Measurements from ENCODE around the gene CCDC159.

DNA sequence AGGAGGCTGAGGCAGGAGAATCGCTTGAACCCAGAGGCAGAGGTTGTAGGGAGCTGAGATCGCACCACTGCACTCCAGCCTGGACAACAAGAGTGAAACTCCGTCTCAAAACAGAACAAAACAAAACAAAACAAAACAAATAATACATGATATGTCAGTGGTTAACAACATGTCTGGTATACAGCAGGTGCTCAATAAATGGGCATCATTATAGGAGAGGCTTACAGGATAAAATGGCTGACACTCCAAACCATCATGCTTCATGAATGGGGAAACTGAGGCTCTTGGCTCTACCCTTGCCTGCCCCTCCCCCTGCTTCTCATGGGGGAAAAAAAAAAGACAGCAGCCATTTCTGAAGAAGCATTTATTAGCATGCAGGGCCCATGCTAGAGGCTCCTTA is 3.9 kb upstream of the CCDC159 start:
- TF ChIP-seq EZH2 (IDR thresholded peaks at IDR 0.05; ENCODE audit: low read depth, unreplicated experiment) (no peak), CTCF (conservative IDR thresholded peaks at IDR 0.05; ENCODE audit: low read depth in 2 of 2) (no peak), EZH2phosphoT487 (IDR thresholded peaks at IDR 0.05; ENCODE audit: unreplicated experiment) (no peak), POLR2AphosphoS5 (IDR thresholded peaks at IDR 0.05; ENCODE audit: low read depth) (no peak), ZNF114 (CRISPR knock-in tag; IDR thresholded peaks at IDR 0.05) (no peak), ETS1 (IDR thresholded peaks at IDR 0.05) (no peak), CREB1 (CRISPR knock-in tag; IDR thresholded peaks at IDR 0.05; ENCODE audit: low read depth) (no peak), ZNF331 (CRISPR knock-in tag; IDR thresholded peaks at IDR 0.05; ENCODE audit: low read depth) (no peak)
- TF ChIP-seq, protein P1, sequence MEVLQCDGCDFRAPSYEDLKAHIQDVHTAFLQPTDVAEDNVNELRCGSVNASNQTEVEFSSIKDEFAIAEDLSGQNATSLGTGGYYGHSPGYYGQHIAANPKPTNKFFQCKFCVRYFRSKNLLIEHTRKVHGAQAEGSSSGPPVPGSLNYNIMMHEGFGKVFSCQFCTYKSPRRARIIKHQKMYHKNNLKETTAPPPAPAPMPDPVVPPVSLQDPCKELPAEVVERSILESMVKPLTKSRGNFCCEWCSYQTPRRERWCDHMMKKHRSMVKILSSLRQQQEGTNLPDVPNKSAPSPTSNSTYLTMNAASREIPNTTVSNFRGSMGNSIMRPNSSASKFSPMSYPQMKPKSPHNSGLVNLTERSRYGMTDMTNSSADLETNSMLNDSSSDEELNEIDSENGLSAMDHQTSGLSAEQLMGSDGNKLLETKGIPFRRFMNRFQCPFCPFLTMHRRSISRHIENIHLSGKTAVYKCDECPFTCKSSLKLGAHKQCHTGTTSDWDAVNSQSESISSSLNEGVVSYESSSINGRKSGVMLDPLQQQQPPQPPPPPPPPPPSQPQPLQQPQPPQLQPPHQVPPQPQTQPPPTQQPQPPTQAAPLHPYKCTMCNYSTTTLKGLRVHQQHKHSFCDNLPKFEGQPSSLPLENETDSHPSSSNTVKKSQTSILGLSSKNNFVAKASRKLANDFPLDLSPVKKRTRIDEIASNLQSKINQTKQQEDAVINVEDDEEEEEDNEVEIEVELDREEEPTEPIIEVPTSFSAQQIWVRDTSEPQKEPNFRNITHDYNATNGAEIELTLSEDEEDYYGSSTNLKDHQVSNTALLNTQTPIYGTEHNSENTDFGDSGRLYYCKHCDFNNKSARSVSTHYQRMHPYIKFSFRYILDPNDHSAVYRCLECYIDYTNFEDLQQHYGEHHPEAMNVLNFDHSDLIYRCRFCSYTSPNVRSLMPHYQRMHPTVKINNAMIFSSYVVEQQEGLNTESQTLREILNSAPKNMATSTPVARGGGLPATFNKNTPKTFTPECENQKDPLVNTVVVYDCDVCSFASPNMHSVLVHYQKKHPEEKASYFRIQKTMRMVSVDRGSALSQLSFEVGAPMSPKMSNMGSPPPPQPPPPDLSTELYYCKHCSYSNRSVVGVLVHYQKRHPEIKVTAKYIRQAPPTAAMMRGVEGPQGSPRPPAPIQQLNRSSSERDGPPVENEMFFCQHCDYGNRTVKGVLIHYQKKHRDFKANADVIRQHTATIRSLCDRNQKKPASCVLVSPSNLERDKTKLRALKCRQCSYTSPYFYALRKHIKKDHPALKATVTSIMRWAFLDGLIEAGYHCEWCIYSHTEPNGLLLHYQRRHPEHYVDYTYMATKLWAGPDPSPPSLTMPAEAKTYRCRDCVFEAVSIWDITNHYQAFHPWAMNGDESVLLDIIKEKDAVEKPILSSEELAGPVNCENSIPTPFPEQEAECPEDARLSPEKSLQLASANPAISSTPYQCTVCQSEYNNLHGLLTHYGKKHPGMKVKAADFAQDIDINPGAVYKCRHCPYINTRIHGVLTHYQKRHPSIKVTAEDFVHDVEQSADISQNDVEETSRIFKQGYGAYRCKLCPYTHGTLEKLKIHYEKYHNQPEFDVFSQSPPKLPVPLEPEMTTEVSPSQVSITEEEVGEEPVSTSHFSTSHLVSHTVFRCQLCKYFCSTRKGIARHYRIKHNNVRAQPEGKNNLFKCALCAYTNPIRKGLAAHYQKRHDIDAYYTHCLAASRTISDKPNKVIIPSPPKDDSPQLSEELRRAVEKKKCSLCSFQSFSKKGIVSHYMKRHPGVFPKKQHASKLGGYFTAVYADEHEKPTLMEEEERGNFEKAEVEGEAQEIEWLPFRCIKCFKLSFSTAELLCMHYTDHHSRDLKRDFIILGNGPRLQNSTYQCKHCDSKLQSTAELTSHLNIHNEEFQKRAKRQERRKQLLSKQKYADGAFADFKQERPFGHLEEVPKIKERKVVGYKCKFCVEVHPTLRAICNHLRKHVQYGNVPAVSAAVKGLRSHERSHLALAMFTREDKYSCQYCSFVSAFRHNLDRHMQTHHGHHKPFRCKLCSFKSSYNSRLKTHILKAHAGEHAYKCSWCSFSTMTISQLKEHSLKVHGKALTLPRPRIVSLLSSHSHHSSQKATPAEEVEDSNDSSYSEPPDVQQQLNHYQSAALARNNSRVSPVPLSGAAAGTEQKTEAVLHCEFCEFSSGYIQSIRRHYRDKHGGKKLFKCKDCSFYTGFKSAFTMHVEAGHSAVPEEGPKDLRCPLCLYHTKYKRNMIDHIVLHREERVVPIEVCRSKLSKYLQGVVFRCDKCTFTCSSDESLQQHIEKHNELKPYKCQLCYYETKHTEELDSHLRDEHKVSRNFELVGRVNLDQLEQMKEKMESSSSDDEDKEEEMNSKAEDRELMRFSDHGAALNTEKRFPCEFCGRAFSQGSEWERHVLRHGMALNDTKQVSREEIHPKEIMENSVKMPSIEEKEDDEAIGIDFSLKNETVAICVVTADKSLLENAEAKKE (CRISPR knock-in tag; IDR thresholded peaks at IDR 0.05), result no peak
- TF ChIP-seq, protein P2, sequence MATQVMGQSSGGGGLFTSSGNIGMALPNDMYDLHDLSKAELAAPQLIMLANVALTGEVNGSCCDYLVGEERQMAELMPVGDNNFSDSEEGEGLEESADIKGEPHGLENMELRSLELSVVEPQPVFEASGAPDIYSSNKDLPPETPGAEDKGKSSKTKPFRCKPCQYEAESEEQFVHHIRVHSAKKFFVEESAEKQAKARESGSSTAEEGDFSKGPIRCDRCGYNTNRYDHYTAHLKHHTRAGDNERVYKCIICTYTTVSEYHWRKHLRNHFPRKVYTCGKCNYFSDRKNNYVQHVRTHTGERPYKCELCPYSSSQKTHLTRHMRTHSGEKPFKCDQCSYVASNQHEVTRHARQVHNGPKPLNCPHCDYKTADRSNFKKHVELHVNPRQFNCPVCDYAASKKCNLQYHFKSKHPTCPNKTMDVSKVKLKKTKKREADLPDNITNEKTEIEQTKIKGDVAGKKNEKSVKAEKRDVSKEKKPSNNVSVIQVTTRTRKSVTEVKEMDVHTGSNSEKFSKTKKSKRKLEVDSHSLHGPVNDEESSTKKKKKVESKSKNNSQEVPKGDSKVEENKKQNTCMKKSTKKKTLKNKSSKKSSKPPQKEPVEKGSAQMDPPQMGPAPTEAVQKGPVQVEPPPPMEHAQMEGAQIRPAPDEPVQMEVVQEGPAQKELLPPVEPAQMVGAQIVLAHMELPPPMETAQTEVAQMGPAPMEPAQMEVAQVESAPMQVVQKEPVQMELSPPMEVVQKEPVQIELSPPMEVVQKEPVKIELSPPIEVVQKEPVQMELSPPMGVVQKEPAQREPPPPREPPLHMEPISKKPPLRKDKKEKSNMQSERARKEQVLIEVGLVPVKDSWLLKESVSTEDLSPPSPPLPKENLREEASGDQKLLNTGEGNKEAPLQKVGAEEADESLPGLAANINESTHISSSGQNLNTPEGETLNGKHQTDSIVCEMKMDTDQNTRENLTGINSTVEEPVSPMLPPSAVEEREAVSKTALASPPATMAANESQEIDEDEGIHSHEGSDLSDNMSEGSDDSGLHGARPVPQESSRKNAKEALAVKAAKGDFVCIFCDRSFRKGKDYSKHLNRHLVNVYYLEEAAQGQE (IDR thresholded peaks at IDR 0.05; ENCODE audit: unreplicated experiment), result no peak
